A673 (cell line): Measurements from ENCODE around the gene GOSR1. TPM values are rescaled to one million over a fixed set of nuclear protein-coding genes. Genes with fewer than 3 reads are reported as not detected.

Source experiments
- BruUV-seq: library from RNA; stranded (reverse); fragments of 400-500 nt; replicated peaks from 2 replicates; lab custom pipeline; 2021; lab: Mats Ljungman, UMichigan
- CTCF ChIA-PET: fragments of 300-600 bp; sonication (Branson Sonifier 250); formaldehyde crosslinking; loops from one replicate; lab custom pipeline; 2022; ENCODE audit warnings: antibody characterized with exemption; lab: Charles Lee
- POLR2A ChIA-PET: fragments of 300-600 bp; sonication (Branson Sonifier 250); formaldehyde crosslinking; loops from one replicate; lab custom pipeline; 2022; ENCODE audit warnings: antibody characterized with exemption; ENCODE audit not compliant: low non-redundant PET; lab: Charles Lee
- DNase-seq: peaks from one replicate; pipeline ENCODE4 v3.0.0-alpha.2; 2015; ENCODE audit warnings: low spot score
- H3K27ac ChIP-seq: fragments of 200-600 bp; sonication (generic); 2 replicates; pipeline ENCODE4 v1.5.1; 2016; ENCODE audit warnings: mixed run types, low read depth, mild to moderate bottlenecking, mixed read lengths, antibody characterized with exemption, low read length; ENCODE audit not compliant: poor library complexity, severe bottlenecking
- H3K27me3 ChIP-seq: fragments of 200-600 bp; sonication (generic); replicated peaks from 2 replicates; pipeline ENCODE4 v1.6.1; 2017; ENCODE audit warnings: mixed run types, low read depth, mild to moderate bottlenecking, mixed read lengths, antibody characterized with exemption, low read length; ENCODE audit not compliant: insufficient read depth, poor library complexity
- H3K36me3 ChIP-seq: fragments of 200-600 bp; sonication (generic); 2 replicates; pipeline ENCODE4 v1.6.1; 2016; ENCODE audit warnings: mixed run types, mild to moderate bottlenecking, mixed read lengths, antibody characterized with exemption, low read length; ENCODE audit not compliant: insufficient read depth, poor library complexity, severe bottlenecking
- H3K4me1 ChIP-seq: fragments of 200-600 bp; sonication (generic); 2 replicates; pipeline ENCODE4 v1.6.1; 2017; ENCODE audit warnings: mixed run types, mild to moderate bottlenecking, mixed read lengths, antibody characterized with exemption, low read length; ENCODE audit not compliant: insufficient read depth, poor library complexity, severe bottlenecking
- H3K4me3 ChIP-seq: fragments of 200-600 bp; sonication (generic); 2 replicates; pipeline ENCODE4 v1.5.1; 2016; ENCODE audit warnings: low read depth, mixed run types, mild to moderate bottlenecking, mixed read lengths, low read length; ENCODE audit not compliant: poor library complexity, severe bottlenecking
- H3K9me3 ChIP-seq: fragments of 200-600 bp; sonication (generic); 2 replicates; pipeline ENCODE4 v1.6.1; 2016; ENCODE audit warnings: mixed run types, low read depth, mild to moderate bottlenecking, mixed read lengths, antibody characterized with exemption, low read length; ENCODE audit not compliant: poor library complexity, severe bottlenecking
- EZH2 ChIP-seq: fragments of 200-600 bp; sonication (generic); IDR thresholded peaks from 2 replicates; pipeline ENCODE4 v1.6.1; 2017; ENCODE audit warnings: borderline replicate concordance, low read depth, mild to moderate bottlenecking, mixed read lengths, antibody characterized with exemption, low read length; ENCODE audit not compliant: poor library complexity, severe bottlenecking
- intact Hi-C: fragments of 100-400 bp; cut with micrococcal nuclease; formaldehyde crosslinking; loops from one replicate; pipeline ENCODE4 v1.10.0; 2022; ENCODE audit not compliant: unreplicated experiment
- total RNA-seq: library from RNA; stranded (reverse); gene quantifications from 2 replicates; pipeline ENCODE4 v1.2.3, GENCODE V29; 2021
- TF ChIP-seq, protein P1 (sequence below): fragments of 300-800, 200-600 bp; sonication (generic); conservative IDR thresholded peaks from 2 replicates; pipeline ENCODE4 v1.5.1; 2017; ENCODE audit warnings: low read depth, mild to moderate bottlenecking, antibody characterized with exemption, low read length, moderate library complexity, mixed read lengths

Gene GOSR1
- total RNA-seq, 1 experiment from 2014 or later = 69.1 TPM

- no peak overlapping the region for H3K4me3 ChIP-seq
- POLR2A ChIA-PET = no interaction called here
- CTCF ChIA-PET = no interaction called here
- H3K9me3 ChIP-seq = no peaks in the 10 kb centered on the region
- H3K27ac ChIP-seq = no peak overlapping the region
- H3K27me3 ChIP-seq = no peaks in the 10 kb centered on the region
- peaks cover 10% of the 10 kb centered on the region for H3K36me3 ChIP-seq
- BruUV-seq = no TSS peak
- DNase-seq = no peak
- TF ChIP-seq, protein P1, sequence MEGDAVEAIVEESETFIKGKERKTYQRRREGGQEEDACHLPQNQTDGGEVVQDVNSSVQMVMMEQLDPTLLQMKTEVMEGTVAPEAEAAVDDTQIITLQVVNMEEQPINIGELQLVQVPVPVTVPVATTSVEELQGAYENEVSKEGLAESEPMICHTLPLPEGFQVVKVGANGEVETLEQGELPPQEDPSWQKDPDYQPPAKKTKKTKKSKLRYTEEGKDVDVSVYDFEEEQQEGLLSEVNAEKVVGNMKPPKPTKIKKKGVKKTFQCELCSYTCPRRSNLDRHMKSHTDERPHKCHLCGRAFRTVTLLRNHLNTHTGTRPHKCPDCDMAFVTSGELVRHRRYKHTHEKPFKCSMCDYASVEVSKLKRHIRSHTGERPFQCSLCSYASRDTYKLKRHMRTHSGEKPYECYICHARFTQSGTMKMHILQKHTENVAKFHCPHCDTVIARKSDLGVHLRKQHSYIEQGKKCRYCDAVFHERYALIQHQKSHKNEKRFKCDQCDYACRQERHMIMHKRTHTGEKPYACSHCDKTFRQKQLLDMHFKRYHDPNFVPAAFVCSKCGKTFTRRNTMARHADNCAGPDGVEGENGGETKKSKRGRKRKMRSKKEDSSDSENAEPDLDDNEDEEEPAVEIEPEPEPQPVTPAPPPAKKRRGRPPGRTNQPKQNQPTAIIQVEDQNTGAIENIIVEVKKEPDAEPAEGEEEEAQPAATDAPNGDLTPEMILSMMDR = no peak
- TF ChIP-seq EZH2 = no peak
- no peaks in the 10 kb centered on the region for H3K4me1 ChIP-seq
- intact Hi-C loops = loop anchor here (10.0 kb wide), 2 partner anchors 240 to 350 kb away; partner anchors contain the start of gene CRLF3
Observed at GRCh38 chr17:30475206-30475605, 2.0 kb upstream of the GOSR1 start.

DNA sequence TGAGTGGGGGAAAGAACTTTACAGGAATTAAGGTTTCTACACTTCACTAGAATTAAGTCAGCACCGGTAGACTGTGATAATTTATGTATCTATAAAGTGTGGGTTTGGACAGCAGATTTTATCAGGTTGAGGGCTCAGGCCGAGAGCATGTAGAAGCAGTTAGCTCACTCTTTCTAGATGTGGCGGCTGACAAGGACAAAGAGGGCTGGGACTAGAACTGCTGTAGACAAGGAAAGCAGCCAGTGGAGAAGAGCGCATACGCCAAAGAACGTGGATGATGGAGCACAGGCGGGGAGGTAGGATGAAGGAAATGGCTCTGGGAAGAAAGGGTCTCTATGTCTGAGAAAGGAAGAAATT lies 504 bp upstream of the GOSR1 start:
- H3K9me3 ChIP-seq = no peaks in the 10 kb centered on the region
- H3K27me3 ChIP-seq = no peaks in the 10 kb centered on the region
- intact Hi-C loops = loop anchor here (10.0 kb wide), 2 partner anchors 238 to 348 kb away; partner anchors contain the start of gene CRLF3
- BruUV-seq = TSS peak; percentile 96
- H3K27ac ChIP-seq = peak overlapping the region; percentile 95
- peak overlapping the region; percentile 89 for H3K4me3 ChIP-seq
- no peak for DNase-seq
- ChIA-PET POLR2A (interaction anchor here (0.6 kb wide), 2 partner anchors 367 to 1297 kb away, joined by 3 read pairs; partner anchors contain the start of gene MYO18A), CTCF (interaction anchor here (0.8 to 1.3 kb wide), 3 partner anchors 43 to 372 kb away, joined by 3 to 4 read pairs (median 3); no protein-coding TSS in a partner anchor)
- peaks cover 23% of the 10 kb centered on the region for H3K36me3 ChIP-seq
- no peaks in the 10 kb centered on the region for H3K4me1 ChIP-seq
- no peak for TF ChIP-seq EZH2
- TF ChIP-seq, protein P1 = no peak

DNA sequence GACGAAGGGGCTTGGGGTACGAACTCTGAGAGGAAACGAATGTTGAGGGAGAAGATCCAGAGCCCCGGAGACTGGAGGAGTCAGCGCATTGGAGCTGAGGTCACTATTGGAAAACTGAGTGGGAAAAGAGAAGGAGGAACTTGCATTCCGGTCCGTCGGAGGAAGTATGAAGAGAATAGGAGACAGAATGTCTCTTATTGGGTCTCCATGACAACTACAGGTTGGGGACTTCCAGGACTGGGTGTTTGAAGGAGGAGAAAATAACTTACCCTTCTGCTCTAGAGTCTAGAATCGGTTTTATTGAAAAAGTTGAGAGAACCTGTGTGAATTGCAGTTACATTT lies 537 bp downstream of the GOSR1 start:
- no peaks in the 10 kb centered on the region for H3K9me3 ChIP-seq
- peaks cover 31% of the 10 kb centered on the region for H3K36me3 ChIP-seq
- CTCF ChIA-PET = interaction anchor here (0.6 kb wide), 1 partner anchor 886 kb away, joined by 3 read pairs; no protein-coding TSS in a partner anchor
- intact Hi-C loops = loop anchor here (10.0 kb wide), 2 partner anchors 237 to 347 kb away; partner anchors contain the start of gene CRLF3
- DNase-seq = no peak
- POLR2A ChIA-PET = no interaction called here
- H3K27ac ChIP-seq = peak overlapping the region; percentile 95
- BruUV-seq = TSS peak; percentile 65
- no peaks in the 10 kb centered on the region for H3K27me3 ChIP-seq
- H3K4me1 ChIP-seq = no peaks in the 10 kb centered on the region
- TF ChIP-seq, protein P1 = no peak
- no peak for TF ChIP-seq EZH2
- peak overlapping the region; percentile 89 for H3K4me3 ChIP-seq
